NT2/D1 (cell line): ENCODE measurements around the gene CEBPG.

Source experiments
- SUZ12 ChIP-seq: IDR thresholded peaks from 2 replicates; pipeline ENCODE4 v1.6.1; 2011; ENCODE audit not compliant: insufficient read length, insufficient read depth; ENCODE audit errors: extremely low read depth
- YY1 ChIP-seq: IDR thresholded peaks from 2 replicates; pipeline ENCODE4 v1.6.1; 2011; ENCODE audit not compliant: insufficient read length, insufficient read depth

GRCh38 chr19:33359581-33359980 is 13.9 kb upstream of the CEBPG start:
- TF ChIP-seq YY1: no peak
- TF ChIP-seq SUZ12: no peak
